ENCODE measurements around the gene GNAS-AS1. TPM values are rescaled to one million over a fixed set of nuclear protein-coding genes. Genes with fewer than 3 reads are reported as not detected.
A peak's percentile ranks its signal among the peaks of the same experiment; 100 is the strongest.

Gene GNAS-AS1
- total and polyA plus RNA-seq, 2 donors (not counting 1 experiment from before 2014, with no cell fraction given) = 1.5 TPM; not detected in 1

DNA sequence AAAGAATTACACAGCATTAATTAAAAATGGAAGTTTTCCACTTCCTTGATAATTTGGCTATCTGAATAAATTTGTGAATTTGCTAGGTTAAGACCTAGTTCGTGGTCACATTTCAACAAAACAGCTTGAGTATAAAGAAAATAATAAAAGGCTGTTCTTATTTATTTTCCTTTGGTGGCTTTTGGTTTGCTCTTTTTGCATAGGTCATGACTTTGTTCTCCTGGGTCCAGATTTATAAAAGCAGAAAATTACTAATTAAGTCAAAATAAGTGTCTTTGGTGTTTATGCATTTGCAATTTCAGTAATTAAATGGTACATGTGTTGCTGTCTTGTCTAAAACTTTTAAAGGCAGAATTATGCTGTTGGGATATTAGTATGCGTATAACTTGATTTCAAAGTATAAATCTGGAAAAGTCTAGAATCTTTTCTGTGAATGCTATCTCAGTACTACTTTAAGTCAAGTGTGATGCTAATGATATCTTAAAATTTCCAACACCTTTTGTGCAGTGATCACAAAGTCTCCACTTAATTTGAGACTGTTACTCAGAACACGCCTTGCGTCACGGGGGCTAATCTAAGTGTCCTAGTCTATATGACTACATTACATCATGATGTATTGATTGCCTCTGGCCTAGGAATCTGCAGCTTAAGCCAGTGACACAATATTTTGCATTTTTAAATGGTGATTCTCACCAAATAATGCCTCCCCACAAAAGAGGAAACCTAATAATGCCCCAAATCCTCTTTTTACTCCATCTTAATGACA lies 42.8 kb upstream of the GNAS-AS1 start:
- Mint-ChIP-seq H3K9me3 (ENCODE audit: insufficient read depth) (no peaks in the 10 kb centered on the region), H3K4me3 (peak overlapping the region; percentile 74), H3K27me3 (no peaks in the 10 kb centered on the region), H3K4me1 (peaks cover 50% of the 10 kb centered on the region), H3K27ac (peak overlapping the region; percentile 79)
- peaks cover 30% of the 10 kb centered on the region for H4K20me1 ChIP-seq (ENCODE audit: control insufficient read depth, insufficient read depth, low read length, poor library complexity, severe bottlenecking)
- H3K27me3 ChIP-seq (replicated peaks in 1 of 4; ENCODE audit: control extremely low read depth in 1 of 4, control insufficient read depth in 3 of 4, insufficient read depth in 4 of 4, low read length in 3 of 4) = no peaks in the 10 kb centered on the region
- TF ChIP-seq, protein P1, sequence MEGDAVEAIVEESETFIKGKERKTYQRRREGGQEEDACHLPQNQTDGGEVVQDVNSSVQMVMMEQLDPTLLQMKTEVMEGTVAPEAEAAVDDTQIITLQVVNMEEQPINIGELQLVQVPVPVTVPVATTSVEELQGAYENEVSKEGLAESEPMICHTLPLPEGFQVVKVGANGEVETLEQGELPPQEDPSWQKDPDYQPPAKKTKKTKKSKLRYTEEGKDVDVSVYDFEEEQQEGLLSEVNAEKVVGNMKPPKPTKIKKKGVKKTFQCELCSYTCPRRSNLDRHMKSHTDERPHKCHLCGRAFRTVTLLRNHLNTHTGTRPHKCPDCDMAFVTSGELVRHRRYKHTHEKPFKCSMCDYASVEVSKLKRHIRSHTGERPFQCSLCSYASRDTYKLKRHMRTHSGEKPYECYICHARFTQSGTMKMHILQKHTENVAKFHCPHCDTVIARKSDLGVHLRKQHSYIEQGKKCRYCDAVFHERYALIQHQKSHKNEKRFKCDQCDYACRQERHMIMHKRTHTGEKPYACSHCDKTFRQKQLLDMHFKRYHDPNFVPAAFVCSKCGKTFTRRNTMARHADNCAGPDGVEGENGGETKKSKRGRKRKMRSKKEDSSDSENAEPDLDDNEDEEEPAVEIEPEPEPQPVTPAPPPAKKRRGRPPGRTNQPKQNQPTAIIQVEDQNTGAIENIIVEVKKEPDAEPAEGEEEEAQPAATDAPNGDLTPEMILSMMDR (IDR thresholded peaks at IDR 0.05) = no peak
- no peak for TF ChIP-seq EZH2 (IDR thresholded peaks at IDR 0.05; ENCODE audit: borderline replicate concordance, insufficient read depth, low read depth, low read length, poor library complexity, severe bottlenecking)
- H3K27ac ChIP-seq (ENCODE audit: low read length in 2 of 2) = peak overlapping the region in 1 of 2 donors; percentile 27
- H3K4me2 ChIP-seq (replicated peaks; ENCODE audit: low read depth, low read length, poor library complexity, severe bottlenecking) = peak overlapping the region; percentile 79
- intact Hi-C loops (cut with micrococcal nuclease) = loop anchor here (5.0 to 10.0 kb wide), 5 partner anchors 241 to 1501 kb away; partner anchors contain the start of genes RAB22A, RBM38, STX16 and ZNF831
- POLR2A ChIA-PET = no interaction called here
- no peak for ATAC-seq (ENCODE audit: low read depth)
- DNase-seq = no peak
- no peak overlapping the region for H2AFZ ChIP-seq (ENCODE audit: insufficient read depth, low read depth, low read length, poor library complexity, severe bottlenecking)
- peaks cover 37 to 41% of the 10 kb centered on the region in 2 donors for H3K4me1 ChIP-seq (ENCODE audit: control insufficient read depth in 2 of 2, insufficient read depth in 2 of 2, low read length in 2 of 2)
- H3K79me2 ChIP-seq (ENCODE audit: control insufficient read depth, insufficient read depth, low read length) = peaks cover 77% of the 10 kb centered on the region
- H3K4me3 ChIP-seq (ENCODE audit: control extremely low read depth in 1 of 5, extremely low read depth in 1 of 5, insufficient read depth in 1 of 5, low read depth in 2 of 5, low read length in 4 of 5) = peak overlapping the region in 1 of 5 experiments; percentile 93
- H3K9ac ChIP-seq (ENCODE audit: low read length) = peak overlapping the region; percentile 95
- no peaks in the 10 kb centered on the region for H3K9me3 ChIP-seq (ENCODE audit: control extremely low read depth in 1 of 3, control insufficient read depth in 2 of 3, insufficient read depth in 1 of 3, low read length in 2 of 3)
- CTCF ChIA-PET = interaction anchor here (1.0 kb wide), 1 partner anchor 329 kb away, joined by 3 read pairs; no protein-coding TSS in a partner anchor
- peaks cover 0 to 28% of the 10 kb centered on the region in 2 experiments for H3K36me3 ChIP-seq (replicated peaks in 1 of 2; ENCODE audit: control extremely low read depth in 1 of 2, control insufficient read depth in 1 of 2, extremely low read depth in 1 of 2, insufficient read depth in 2 of 2, low read length in 1 of 2)
- no CpG with 5 or more reads among the region's 5 CpGs for WGBS (ENCODE audit: insufficient coverage)

DNA sequence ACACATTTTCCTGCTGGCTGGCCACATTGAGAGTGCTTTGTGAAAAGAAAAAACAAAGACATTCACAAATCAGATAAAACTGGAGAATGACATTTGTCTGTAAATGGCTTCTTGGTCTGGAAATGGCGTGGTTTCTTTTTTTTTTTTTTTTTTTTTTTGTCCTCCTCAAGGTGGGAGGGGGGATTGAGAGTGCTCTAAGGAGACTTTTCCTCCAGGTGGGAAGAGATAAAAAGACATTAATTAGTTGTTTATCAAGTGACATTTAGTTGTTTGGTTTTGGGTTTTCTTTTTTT lies 42.2 kb upstream of the GNAS-AS1 start:
- Histone ChIP-seq H3K27me3 (replicated peaks in 1 of 4; ENCODE audit: control extremely low read depth in 1 of 4, control insufficient read depth in 3 of 4, insufficient read depth in 4 of 4, low read length in 3 of 4) (no peaks in the 10 kb centered on the region), H3K27ac (ENCODE audit: low read length in 2 of 2) (peak overlapping the region; percentile 94 to 97), H3K79me2 (ENCODE audit: control insufficient read depth, insufficient read depth, low read length) (peaks cover 73% of the 10 kb centered on the region), H3K36me3 (replicated peaks in 1 of 2; ENCODE audit: control extremely low read depth in 1 of 2, control insufficient read depth in 1 of 2, extremely low read depth in 1 of 2, insufficient read depth in 2 of 2, low read length in 1 of 2) (peaks cover 0 to 22% of the 10 kb centered on the region in 2 experiments), H3K4me2 (replicated peaks; ENCODE audit: low read depth, low read length, poor library complexity, severe bottlenecking) (peak overlapping the region; percentile 79), H4K20me1 (ENCODE audit: control insufficient read depth, insufficient read depth, low read length, poor library complexity, severe bottlenecking) (peaks cover 26% of the 10 kb centered on the region), H3K9ac (ENCODE audit: low read length) (peak overlapping the region; percentile 95), H2AFZ (ENCODE audit: insufficient read depth, low read depth, low read length, poor library complexity, severe bottlenecking) (no peak overlapping the region), H3K4me1 (ENCODE audit: control insufficient read depth in 2 of 2, insufficient read depth in 2 of 2, low read length in 2 of 2) (peaks cover 39 to 45% of the 10 kb centered on the region in 2 donors), H3K9me3 (ENCODE audit: control extremely low read depth in 1 of 3, control insufficient read depth in 2 of 3, insufficient read depth in 1 of 3, low read length in 2 of 3) (no peaks in the 10 kb centered on the region), H3K4me3 (ENCODE audit: control extremely low read depth in 1 of 5, extremely low read depth in 1 of 5, insufficient read depth in 1 of 5, low read depth in 2 of 5, low read length in 4 of 5) (peak overlapping the region; percentile 71 to 93 (median 87))
- ChIA-PET CTCF (interaction anchor here (0.9 kb wide), 1 partner anchor 139 kb away, joined by 3 read pairs; the partner anchor contains the start of gene ATP5F1E), POLR2A (interaction anchor here (0.7 kb wide), 1 partner anchor 230 kb away, joined by 12 read pairs; no protein-coding TSS in a partner anchor)
- intact Hi-C loops (cut with micrococcal nuclease) = loop anchor here (1.0 to 10.0 kb wide), 9 partner anchors 14 to 1501 kb away; partner anchors contain the start of genes ATP5F1E, NELFCD, RAB22A and RBM38
- TF ChIP-seq EZH2 (IDR thresholded peaks at IDR 0.05; ENCODE audit: borderline replicate concordance, insufficient read depth, low read depth, low read length, poor library complexity, severe bottlenecking) = no peak
- TF ChIP-seq, protein P1 (IDR thresholded peaks at IDR 0.05) = no peak
- peak overlapping the region; percentile 91 for H3K4me3 Mint-ChIP-seq
- no CpG with 5 or more reads among the region's 1 CpG for WGBS (ENCODE audit: insufficient coverage)
- ATAC-seq (ENCODE audit: low read depth) (no peak), DNase-seq (no peak)
- H3K27ac Mint-ChIP-seq = peak overlapping the region; percentile 97
- H3K9me3 Mint-ChIP-seq (ENCODE audit: insufficient read depth) = no peaks in the 10 kb centered on the region
- no peaks in the 10 kb centered on the region for H3K27me3 Mint-ChIP-seq
- peaks cover 54% of the 10 kb centered on the region for H3K4me1 Mint-ChIP-seq

Measured in B cell (primary cell).